GM12878 (cell line): ENCODE measurements around the gene CLPSL1. TPM values are rescaled to one million over a fixed set of nuclear protein-coding genes. Genes with fewer than 3 reads are reported as not detected.

Experiments used
- ATAC-seq: fragments of 200-7000 bp; cut with Tn5 transposase; 3 replicates; pipeline ENCODE4 v1.9.1; 2020; ENCODE audit warnings: mild to moderate bottlenecking, moderate library complexity
- BruUV-seq: library from RNA; stranded (reverse); fragments of 400-500 nt; replicated peaks from 2 replicates; lab custom pipeline; 2021; lab: Mats Ljungman, UMichigan
- CTCF ChIA-PET: fragments of 300-600 bp; sonication (Branson Sonifier 250); formaldehyde crosslinking; extraction: SDS; loops from one replicate; lab custom pipeline; 2021; ENCODE audit warnings: inconsistent platforms; lab: Yijun Ruan, JAX
- POLR2A ChIA-PET: fragments of 350-600 bp; formaldehyde crosslinking; extraction: SDS; loops from one replicate; lab custom pipeline; 2021; ENCODE audit warnings: inconsistent platforms; lab: Charles Lee
- RAD21 ChIA-PET: fragments of 300-600 bp; sonication (Branson Sonifier 250); formaldehyde crosslinking; loops from one replicate; lab custom pipeline; 2023; ENCODE audit warnings: antibody characterized with exemption; ENCODE audit not compliant: unreplicated experiment; lab: Charles Lee
- SMC1A ChIA-PET: fragments of 300-600 bp; sonication (Branson Sonifier 250); formaldehyde crosslinking; loops from one replicate; lab custom pipeline; 2023; ENCODE audit not compliant: unreplicated experiment, uncharacterized antibody; lab: Charles Lee
- DNase-seq: peaks from one replicate; pipeline ENCODE4 v3.0.0-alpha.2; 2011; ENCODE audit warnings: low read depth, low spot score
- FAIRE-seq: peaks from 3 replicates; lab custom pipeline; 2011; peaks lifted over from hg19 to GRCh38; lab: Jason Lieb, UNC
- H2AFZ ChIP-seq: 2 replicates; pipeline ENCODE4 v1.6.0; 2011; ENCODE audit warnings: low read depth, low read length, control low read depth; ENCODE audit not compliant: control insufficient read depth
- H3K27ac ChIP-seq: 2 replicates; pipeline ENCODE4 v1.5.1; 2011; ENCODE audit warnings: control low read depth; ENCODE audit not compliant: control insufficient read depth, insufficient read depth
- H3K27me3 ChIP-seq, 2 experiments: replicated peaks in 1 of 2; 2 replicates each; pipeline versions ENCODE4 v1.6.0 to v1.6.1; 2011; ENCODE audit warnings: low read length in 1 of 2; ENCODE audit not compliant: control insufficient read depth in 2 of 2, insufficient read depth in 2 of 2
- H3K36me3 ChIP-seq, 2 experiments: 2 replicates each; pipeline ENCODE4 v1.5.1; 2011; ENCODE audit warnings: low read length in 1 of 2; ENCODE audit not compliant: control insufficient read depth in 2 of 2, insufficient read depth in 2 of 2
- H3K4me1 ChIP-seq: 2 replicates; pipeline ENCODE4 v1.6.1; 2011; ENCODE audit warnings: mild to moderate bottlenecking, low read length, moderate library complexity, mixed read lengths; ENCODE audit not compliant: control insufficient read depth, insufficient read depth
- H3K4me2 ChIP-seq: 2 replicates; pipeline ENCODE4 v1.6.0; 2011; ENCODE audit warnings: control low read depth; ENCODE audit not compliant: control insufficient read depth, insufficient read depth
- H3K4me3 ChIP-seq: fragments of 200-600 bp; sonication (generic); 2 replicates; pipeline ENCODE4 v1.5.1; 2016
- H3K79me2 ChIP-seq: 2 replicates; pipeline ENCODE4 v1.6.0; 2011; ENCODE audit warnings: low read length; ENCODE audit not compliant: control insufficient read depth, insufficient read depth
- H3K9ac ChIP-seq: 2 replicates; pipeline ENCODE4 v1.8.0; 2011; ENCODE audit warnings: low read length, control low read depth, mixed read lengths; ENCODE audit not compliant: control insufficient read depth, insufficient read depth
- H3K9me3 ChIP-seq: replicated peaks from 3 replicates; pipeline ENCODE4 v1.5.1; 2011; ENCODE audit warnings: mild to moderate bottlenecking, low read length; ENCODE audit not compliant: control insufficient read depth, insufficient read depth
- H4K20me1 ChIP-seq: 2 replicates; pipeline ENCODE4 v1.6.0; 2011; ENCODE audit not compliant: control insufficient read depth, insufficient read depth
- CTCF ChIP-seq, 3 experiments: IDR thresholded peaks in 2 of 3; conservative IDR thresholded peaks in 1 of 3; 2 replicates each; pipeline ENCODE4 v1.5.1; 2011; ENCODE audit warnings: low read depth in 3 of 3, low read length in 3 of 3, mild to moderate bottlenecking in 3 of 3, control low read depth in 2 of 3, moderate library complexity in 2 of 3, inconsistent platforms in 1 of 3, mixed read lengths in 1 of 3; ENCODE audit not compliant: control insufficient read depth in 2 of 3, insufficient read depth in 1 of 3; ENCODE audit errors: extremely low read depth in 1 of 3
- IKZF2 ChIP-seq, 2 experiments: fragments of 450-650 bp; IDR thresholded peaks; 2 replicates each; pipeline ENCODE4 v1.6.1; 2017; ENCODE audit warnings: mild to moderate bottlenecking in 2 of 2, moderate library complexity in 2 of 2
- SMAD5 ChIP-seq: IDR thresholded peaks from 2 replicates; pipeline ENCODE4 v1.6.1; 2016; ENCODE audit warnings: antibody characterized with exemption, low read depth
- SREBF1 ChIP-seq: IDR thresholded peaks from 2 replicates; pipeline ENCODE4 v1.6.1; 2012; ENCODE audit warnings: mild to moderate bottlenecking, low read length
- WGBS: methylation state at CpG from one replicate; pipeline ENCODE4 v1.1.6; 2016; ENCODE audit warnings: low lambda C conversion rate; ENCODE audit not compliant: insufficient replicate concordance, insufficient coverage; ENCODE audit errors: missing lambda C conversion rate; 5-methylcytosine and 5-hydroxymethylcytosine counted together
- in situ Hi-C: fragments of 300-500 bp; cut with MboI; formaldehyde crosslinking; loops from 9 replicates; pipeline ENCODE4 v1.14.3; 2018; ENCODE audit warnings: mixed read lengths
- intact Hi-C: fragments of 100-400 bp; cut with micrococcal nuclease; formaldehyde crosslinking; loops from one replicate; pipeline ENCODE4 v1.14.2; 2022; ENCODE audit not compliant: unreplicated experiment
- polyA plus RNA-seq, 11 experiments: library from polyadenylated mRNA; depleted of rRNA in 4 of 11; unstranded in 6 of 11; stranded (reverse) in 5 of 11; fragments of >200 nt; fragmentation: Nextera tagmentation in 4 of 11; fragmentation: Illumina TruSeq in 1 of 11; extraction: Ambion mirVana in 4 of 11; extraction: Trizol in 1 of 11; gene quantifications; 1 replicate in 1 of 11; 2 replicates in 10 of 11; pipeline versions ENCODE4 v1.2.1 to v1.2.3, GENCODE V29; 2011 to 2016; ENCODE audit warnings: inconsistent platforms in 2 of 11, missing spikeins in 2 of 11, low read depth in 1 of 11
- total RNA-seq, 4 experiments: library from RNA; depleted of rRNA in 3 of 4; stranded (reverse); fragments of >200 nt in 3 of 4; fragmentation: Illumina TruSeq in 1 of 4; extraction: Trizol in 1 of 4; gene quantifications; 2 replicates each; pipeline versions ENCODE4 v1.2.1 to v1.2.3, GENCODE V29; 2013 to 2021

The CLPSL1 gene
- total and polyA plus RNA-seq, 10 of the 15 experiments (the other 5 are each of a cell fraction or from before 2014, with no cell fraction given) = not detected

GRCh38 chr6:35797837-35798526, 17.2 kb downstream of the CLPSL1 start:
- H2AFZ ChIP-seq = no peak overlapping the region
- POLR2A ChIA-PET = no interaction called here
- H3K27me3 ChIP-seq = 0 out of 4 replicates have a peak, but pooled peaks cover 0 to 1% of the 10 kb centered on the region in 2 experiments
- no TSS peak for BruUV-seq
- H3K4me3 ChIP-seq = no peak overlapping the region
- DNase-seq = no peak
- intact Hi-C loops = loop anchor here (1.0 kb wide), 1 partner anchor 11 kb away; no protein-coding TSS in a partner anchor
- RAD21 ChIA-PET = interaction anchor here (1.6 kb wide), 1 partner anchor 11 kb away, joined by 6 read pairs; no protein-coding TSS in a partner anchor
- FAIRE-seq = no peak
- H3K36me3 ChIP-seq = no peaks in the 10 kb centered on the region
- H3K4me1 ChIP-seq = no peaks in the 10 kb centered on the region
- H3K9me3 ChIP-seq = no peaks in the 10 kb centered on the region
- H3K4me2 ChIP-seq = no peak overlapping the region
- no peak overlapping the region for H3K27ac ChIP-seq
- H3K79me2 ChIP-seq = no peaks in the 10 kb centered on the region
- no peaks in the 10 kb centered on the region for H4K20me1 ChIP-seq
- 63% methylated on average over 8 of the region's 8 CpGs for WGBS
- ATAC-seq = no peak
- TF ChIP-seq IKZF2 (IDR thresholded peaks at IDR 0.05) (no peak), CTCF (IDR thresholded peaks at IDR 0.05 in 2 of 3, conservative IDR thresholded peaks at IDR 0.05 in 1 of 3; ENCODE audit: control insufficient read depth in 2 of 3, extremely low read depth in 1 of 3, insufficient read depth in 1 of 3, low read depth in 3 of 3, low read length in 3 of 3) (no peak), SMAD5 (no peak), SREBF1 (no peak)
- CTCF ChIA-PET = interaction anchor here (0.5 kb wide), 1 partner anchor 11 kb away, joined by 4 read pairs; no protein-coding TSS in a partner anchor
- SMC1A ChIA-PET = interaction anchor here (0.5 kb wide), 1 partner anchor 42 kb away, joined by 3 read pairs; no protein-coding TSS in a partner anchor
- H3K9ac ChIP-seq = no peak overlapping the region
- in situ Hi-C loops = no loop called here
